NT2/D1 (cell line): ENCODE data around the gene SLC2A8.

Experiments
- SUZ12 ChIP-seq: IDR thresholded peaks from 2 replicates; pipeline ENCODE4 v1.6.1; 2011; ENCODE audit not compliant: insufficient read length, insufficient read depth; ENCODE audit errors: extremely low read depth
- YY1 ChIP-seq: IDR thresholded peaks from 2 replicates; pipeline ENCODE4 v1.6.1; 2011; ENCODE audit not compliant: insufficient read length, insufficient read depth
- ZNF274 ChIP-seq: IDR thresholded peaks from 2 replicates; pipeline ENCODE4 v1.6.1; 2011; ENCODE audit warnings: mild to moderate bottlenecking, low read depth, low read length

DNA sequence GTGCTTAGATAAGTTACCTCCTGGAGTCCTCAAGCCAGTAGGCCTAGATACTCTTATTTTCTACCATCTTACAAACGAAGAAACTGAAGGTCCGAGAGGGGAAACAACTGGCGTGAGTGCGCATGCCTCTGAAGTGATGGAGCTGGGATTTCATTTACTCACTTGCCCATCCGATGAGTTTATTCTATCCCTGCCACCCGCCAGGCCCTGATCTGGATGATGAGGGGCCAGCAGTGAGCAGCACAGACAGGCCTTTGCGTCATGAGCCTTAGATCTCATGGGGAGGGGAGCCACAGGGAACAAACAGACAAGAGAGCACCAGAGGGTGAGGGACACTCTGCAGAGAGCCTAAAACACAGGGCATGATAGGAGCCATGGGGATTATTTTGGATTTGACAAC, 34.1 kb upstream of the SLC2A8 start:
- TF ChIP-seq YY1, result no peak
- no peak for TF ChIP-seq SUZ12
- TF ChIP-seq ZNF274, result no peak
